AG08396 (cell line): Measurements from ENCODE around the gene ASCL5.

Experiments
- DNase-seq: peaks from one replicate; pipeline ENCODE4 v3.0.0; 2012; ENCODE audit warnings: low spot score, mixed read lengths

ASCL5 gene

DNA sequence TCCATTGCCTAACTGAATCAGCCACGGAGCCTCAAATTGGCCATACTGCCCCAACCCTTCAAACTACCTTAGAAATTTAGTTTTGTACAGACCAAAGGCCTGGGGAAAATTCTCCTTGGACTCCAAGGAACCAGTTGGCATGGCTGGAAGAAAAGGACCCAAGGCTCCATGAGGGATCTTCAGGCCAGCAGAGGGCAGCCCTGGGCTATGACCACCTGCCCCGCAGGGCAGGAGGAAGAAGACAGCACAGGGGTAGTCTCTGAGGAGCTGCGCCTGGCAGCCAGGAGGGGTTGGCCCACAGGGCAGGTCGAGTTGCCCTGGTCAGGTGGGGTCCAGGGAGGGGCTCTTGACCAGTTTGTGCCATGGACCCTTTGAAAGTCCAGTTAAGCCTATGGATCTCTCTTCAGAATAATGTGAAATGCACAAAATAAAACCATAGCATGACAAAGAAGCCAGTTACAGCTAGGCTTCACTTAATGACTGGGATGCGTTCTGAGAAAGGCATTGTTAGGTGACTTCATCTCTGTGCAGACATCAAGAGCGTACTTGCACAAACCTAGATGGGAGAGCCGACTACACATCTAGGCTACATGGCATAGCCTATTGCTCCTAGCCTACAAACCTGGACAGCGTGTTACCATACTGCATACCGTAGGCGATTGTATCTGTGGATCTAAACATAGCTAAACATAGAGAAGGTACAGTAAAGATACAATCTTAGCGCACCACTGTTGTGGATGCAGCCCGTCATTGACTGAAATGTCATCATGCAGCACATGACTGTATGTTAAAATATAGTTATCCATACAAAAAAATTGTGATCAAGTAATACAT is 40.9 kb downstream of the ASCL5 start:
- peak; percentile 85 for DNase-seq

DNA sequence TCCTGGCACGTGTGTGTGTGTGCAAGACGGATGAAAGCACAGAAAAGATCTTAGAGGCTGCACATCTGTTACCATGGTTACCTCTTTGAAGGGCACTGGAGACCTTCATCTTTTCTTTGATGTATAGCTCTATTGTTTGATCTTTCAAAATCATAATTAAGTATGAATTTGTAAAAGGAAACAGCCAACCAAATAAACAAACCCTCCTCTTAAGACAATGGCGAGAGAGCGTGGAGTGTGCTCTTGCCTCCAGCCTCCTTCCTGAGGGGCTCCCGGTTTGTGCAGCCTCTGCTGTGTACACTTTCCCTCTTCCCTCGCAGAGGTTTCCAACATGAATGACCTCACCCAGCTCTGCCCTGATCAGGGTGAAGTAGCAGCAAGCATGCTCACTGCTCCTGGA is 42.7 kb downstream of the ASCL5 start:
- DNase-seq = no peak

DNA sequence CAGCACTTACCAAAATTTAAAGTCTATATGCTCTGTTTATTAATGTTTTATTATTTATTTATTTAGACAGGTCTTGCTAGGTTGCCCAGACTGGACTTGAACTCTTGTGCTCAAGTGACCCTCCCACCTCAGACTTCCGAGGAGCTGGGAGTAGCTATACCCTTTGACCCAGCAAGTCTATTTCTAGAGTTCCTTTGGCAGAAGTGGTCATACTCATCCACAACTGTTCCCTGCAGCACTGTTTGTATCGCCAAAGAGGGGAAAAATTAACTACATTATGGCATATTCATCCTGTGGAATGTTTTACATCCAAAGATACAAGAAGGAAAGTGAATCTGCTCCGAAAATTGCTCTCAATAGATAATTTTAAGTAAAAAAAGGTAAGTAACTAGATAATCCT is 43.2 kb downstream of the ASCL5 start:
- no peak for DNase-seq

DNA sequence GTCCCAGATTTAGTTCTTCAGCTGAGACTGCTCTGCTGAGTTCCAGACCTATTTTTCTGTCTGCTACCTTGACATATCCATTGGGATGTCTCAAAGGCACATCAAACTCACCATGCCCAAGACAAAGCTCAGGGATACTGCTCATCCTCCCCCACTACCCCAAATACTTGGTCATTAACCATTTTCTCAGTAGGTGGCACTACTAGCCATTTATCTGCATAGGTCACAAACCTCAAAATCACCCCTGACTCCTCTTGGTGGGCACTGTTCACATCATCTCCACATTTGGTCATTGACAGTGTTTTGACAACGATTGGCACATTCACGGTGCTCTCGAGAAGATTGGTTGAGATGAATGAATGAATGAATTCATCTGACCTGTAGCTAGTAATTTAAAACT is 46.8 kb downstream of the ASCL5 start:
- DNase-seq = no peak

DNA sequence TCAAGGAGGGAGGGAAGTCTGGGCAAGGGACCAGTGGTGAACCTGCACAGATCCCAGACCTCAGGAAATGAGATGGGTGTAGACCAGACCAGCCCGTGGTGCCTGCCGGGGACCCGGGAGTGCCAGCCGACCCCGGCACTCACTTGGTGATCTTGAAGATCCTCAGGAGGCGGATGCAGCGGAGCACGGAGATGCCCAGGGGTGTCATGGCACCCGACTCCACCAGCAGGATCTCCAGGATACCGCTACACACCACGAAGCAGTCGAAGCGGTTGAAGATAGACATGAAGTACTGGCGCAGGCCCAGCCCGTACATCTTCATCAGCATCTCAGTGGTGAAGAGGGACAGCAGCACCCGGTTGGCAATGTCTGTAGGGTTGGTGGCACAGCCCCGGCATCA is 49.2 kb downstream of the ASCL5 start:
- DNase-seq = no peak

DNA sequence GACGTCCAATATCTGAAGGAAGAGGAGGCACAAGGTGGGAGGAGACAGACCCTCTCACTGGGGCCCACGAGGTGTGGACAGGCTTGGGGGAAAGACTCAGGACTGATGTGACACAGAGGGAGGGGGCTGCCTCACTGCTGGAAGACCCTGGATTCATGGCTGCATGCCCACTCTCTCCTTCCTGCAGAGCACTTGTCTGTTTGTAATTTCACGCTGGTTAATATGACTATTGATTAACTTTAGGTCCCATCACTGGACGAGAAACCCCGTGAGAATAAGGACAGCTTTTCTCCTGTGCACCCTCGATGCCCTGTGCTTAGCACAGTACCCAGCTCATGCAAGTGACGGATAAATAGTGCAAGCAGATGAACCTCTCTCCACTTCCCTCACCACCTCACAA is 49.9 kb downstream of the ASCL5 start:
- DNase-seq = no peak

DNA sequence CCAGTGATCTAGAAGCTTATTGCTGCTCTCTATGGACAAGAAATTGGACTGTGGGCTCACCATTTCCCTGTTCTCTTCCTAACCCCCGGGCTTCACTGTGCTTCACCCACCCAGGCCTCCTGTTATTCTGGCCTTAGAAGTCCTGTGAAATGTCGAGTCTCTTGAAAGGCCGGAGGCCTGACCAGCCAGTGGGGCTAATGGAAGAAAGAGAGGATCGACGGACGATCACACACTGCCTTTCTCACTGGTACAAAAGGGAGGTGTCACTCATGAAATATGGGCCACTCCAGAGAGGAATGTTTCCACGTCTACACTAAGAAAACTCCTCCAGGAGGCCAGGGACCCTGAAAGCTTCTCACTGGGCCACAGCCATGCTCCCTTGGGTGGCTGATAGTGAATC is 50.9 kb downstream of the ASCL5 start:
- no peak for DNase-seq

DNA sequence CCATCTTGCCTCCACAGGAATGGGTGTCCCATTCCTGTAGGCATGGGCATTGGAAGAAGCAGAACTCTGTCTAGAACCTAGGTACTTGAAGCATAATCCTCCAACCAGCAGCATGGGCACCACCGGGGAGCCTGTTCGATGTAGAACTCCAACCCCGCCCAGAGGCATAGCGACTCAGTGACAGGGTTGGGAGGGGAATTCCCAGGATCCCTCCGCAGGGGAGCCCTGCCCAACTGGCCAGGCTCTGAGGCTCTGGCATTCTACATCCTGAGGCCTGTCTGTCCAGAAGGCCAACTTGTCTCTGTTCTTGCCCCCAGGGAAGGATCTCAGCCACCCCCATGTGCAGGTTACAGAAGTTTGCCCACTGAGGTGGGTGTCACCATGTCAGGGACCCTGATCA is 53.0 kb downstream of the ASCL5 start:
- no peak for DNase-seq

DNA sequence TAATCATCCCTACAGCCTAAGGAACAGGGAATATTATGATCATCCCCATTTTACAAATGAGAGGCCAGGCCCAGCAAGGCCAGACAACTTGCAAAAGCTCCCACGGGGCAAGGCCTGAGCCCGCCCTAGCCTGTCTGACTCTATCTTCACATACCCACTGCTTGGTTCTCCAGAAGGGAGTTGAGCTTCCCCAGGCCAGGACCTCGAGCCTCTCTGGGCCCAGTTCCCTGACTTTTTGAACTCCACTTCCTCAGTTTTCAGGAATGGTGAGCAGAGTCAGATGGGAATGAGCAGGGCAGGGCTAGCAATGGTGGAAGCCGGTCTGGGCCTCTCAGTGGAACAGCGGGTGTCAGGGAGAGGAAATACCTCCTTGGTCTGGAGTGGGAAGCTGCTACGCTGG is 54.1 kb downstream of the ASCL5 start:
- DNase-seq = no peak

DNA sequence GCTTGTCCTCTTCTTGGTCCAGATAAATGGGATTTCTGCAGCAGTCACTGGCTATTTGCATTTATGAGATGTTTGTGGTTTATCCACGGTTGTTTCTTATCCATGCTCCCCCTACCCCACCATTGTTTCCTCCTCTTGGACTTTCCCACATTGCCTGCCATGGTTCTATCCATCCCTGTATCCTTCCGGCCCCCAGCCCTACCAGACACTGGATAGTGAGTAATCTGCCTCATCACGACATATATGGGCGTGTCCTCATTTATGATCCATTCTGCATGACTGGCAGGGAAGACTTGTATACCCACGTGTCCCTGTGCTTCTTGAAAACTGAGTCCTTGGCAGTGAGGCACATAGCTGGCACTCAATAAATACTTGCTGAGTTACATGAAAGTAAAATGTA is 54.8 kb downstream of the ASCL5 start:
- no peak for DNase-seq

DNA sequence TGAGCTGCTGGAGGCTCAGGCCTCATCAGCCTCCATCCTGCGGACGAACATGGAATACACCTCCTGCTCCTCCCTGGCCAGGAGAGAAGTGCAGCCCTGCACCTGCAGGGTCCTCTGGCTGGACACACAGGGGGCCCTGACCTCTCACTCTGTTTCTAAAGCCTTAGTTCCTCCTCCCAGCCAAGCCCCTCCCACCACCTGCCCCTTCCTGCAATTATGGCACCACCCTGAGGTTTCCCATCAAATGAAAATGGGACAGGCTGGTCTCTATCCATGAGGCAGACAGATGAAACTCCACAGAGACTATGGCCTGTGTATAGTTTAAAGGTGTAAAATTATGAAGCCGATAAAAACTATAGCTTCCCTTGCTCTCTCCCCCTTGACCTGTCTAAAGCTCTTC is 57.3 kb downstream of the ASCL5 start:
- no peak for DNase-seq

DNA sequence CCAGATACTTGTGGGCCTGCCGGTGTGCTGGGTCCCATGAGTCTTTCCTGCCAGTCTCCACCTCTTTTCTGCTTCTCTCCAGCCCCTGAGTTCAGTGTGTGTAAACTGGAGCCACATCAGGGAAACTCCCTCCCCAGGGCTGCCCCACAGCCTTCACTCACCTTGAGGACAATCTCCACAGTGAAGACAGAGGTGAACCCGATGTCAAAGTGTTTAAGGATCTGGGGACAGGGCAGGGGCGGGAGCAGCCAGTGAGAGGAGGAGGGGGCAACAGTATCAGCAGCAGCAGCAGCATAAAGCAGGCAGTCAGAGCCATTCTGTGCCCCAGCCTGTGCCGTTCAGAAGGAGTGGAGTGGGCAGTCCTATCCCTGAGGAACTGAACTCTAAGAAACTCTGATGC is 58.0 kb downstream of the ASCL5 start:
- no peak for DNase-seq

DNA sequence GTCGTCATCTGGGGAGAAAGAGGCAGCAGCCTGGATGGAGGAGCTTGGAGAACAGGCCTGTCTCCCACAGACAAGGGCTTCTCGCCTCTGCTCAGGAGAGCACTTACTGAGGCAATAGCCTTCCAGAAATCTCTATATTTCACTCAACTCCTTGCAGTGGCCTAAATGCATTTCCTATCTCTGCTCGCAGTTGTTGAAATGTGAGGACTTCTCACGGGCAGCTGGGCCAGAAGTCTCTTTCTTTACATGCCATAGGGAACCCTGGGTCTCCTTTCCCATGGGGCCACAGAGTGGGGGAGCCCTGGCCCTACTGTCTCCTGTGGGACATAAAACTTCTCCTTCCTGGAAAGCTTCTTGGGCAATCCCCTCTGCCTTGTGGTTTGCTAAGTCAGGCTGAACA is 60.0 kb downstream of the ASCL5 start:
- no peak for DNase-seq

DNA sequence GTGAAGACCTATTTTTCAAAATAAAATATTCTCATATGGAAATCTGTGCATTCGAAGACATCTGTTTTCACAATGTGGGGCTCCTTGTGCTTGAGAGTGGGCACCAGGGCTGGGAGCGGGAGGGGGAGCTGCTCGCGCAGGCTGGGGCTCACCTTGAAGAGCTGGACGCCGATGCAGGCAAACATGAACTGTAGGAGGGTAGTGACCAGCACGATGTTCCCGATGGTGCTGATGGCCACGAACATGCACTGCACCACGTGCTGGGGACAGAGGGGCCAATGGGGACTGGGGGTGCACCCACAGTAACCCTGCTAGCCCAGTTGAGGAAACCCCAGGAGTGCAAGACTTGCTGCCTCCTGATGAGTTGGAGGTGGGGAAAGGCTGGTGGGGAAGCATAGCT is 61.3 kb downstream of the ASCL5 start:
- no peak for DNase-seq

DNA sequence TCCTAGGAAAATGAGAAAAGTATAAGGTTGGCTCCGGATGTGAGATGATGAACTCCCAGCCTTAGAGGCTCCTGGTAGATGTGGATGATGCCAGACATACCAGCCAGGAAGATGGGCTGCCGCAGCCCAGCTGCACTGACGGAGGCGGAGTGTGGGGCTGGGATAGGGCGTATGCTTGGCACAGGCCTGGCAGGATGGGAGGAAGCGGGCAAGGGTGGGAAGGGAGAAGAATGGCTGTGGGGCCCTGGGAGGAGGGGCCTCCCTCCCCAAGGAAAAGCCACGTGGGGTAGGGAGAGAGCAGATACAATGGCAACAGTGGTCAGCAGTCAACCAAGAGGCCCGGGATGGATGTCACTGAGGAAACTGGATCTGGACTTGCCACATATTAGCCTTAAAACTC is 62.2 kb downstream of the ASCL5 start:
- DNase-seq = no peak
